Hepatocyte (in vitro differentiated cells): Measurements from ENCODE around the gene RIN3.

Source experiments
- CTCF ChIP-seq: fragments of 200-600 bp; sonication (generic); IDR thresholded peaks from 2 replicates; pipeline ENCODE4 v1.5.1; 2016; ENCODE audit warnings: antibody characterized with exemption, mild to moderate bottlenecking; ENCODE audit not compliant: poor library complexity
- EZH2 ChIP-seq: fragments of 200-600 bp; sonication (generic); IDR thresholded peaks from 2 replicates; pipeline ENCODE4 v1.6.1; 2016; ENCODE audit warnings: antibody characterized with exemption, mild to moderate bottlenecking, borderline replicate concordance
- EZH2phosphoT487 ChIP-seq: fragments of 200-600 bp; sonication (generic); IDR thresholded peaks from one replicate; pipeline ENCODE4 v1.6.1; 2018; ENCODE audit warnings: antibody characterized with exemption, mild to moderate bottlenecking, low read depth, moderate library complexity; ENCODE audit not compliant: unreplicated experiment, severe bottlenecking

GRCh38 chr14:92482621-92483319, 30.8 kb upstream of the RIN3 start:
- TF ChIP-seq CTCF = no peak
- TF ChIP-seq EZH2phosphoT487 = no peak
- TF ChIP-seq EZH2 = no peak
